Measurements from ENCODE around the gene XPA.

The XPA gene

DNA sequence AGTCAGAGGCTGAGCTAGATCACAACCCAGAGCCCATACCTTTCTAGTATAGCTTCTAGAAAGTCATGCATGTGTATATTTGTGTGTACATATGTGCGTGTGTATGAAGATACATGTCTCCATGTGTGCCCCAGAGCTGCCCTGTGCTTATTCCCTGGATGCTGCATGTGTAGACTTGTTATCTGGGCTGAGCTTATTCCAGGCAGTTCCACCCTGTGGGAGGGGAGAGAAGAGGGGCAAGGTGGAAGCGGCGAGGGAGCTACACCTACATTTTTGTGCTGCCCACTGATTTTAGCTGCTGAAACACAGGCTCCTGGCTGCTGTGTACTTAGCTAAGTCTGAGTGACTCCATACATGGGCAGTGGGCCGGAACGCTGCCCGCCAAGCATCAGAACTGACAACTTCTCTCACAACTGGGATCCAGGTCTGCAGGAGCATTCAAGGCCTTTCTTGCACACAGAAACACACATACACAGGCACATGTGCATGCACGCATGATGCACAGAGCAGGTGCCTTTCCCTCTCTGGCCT, 38.0 kb upstream of the XPA start:
- Histone ChIP-seq H3F3A (ENCODE audit: low read depth) (no peaks in the 10 kb centered on the region), H3K9me2 (replicated peaks; ENCODE audit: low read depth, low read length) (no peaks in the 10 kb centered on the region), H3K4me1 (ENCODE audit: insufficient read depth, low read length, poor library complexity, severe bottlenecking) (no peaks in the 10 kb centered on the region), H2AFZ (ENCODE audit: low read length) (no peak overlapping the region), H3K4me2 (ENCODE audit: low read depth, low read length, poor library complexity, severe bottlenecking) (no peak overlapping the region), H3K79me2 (ENCODE audit: insufficient read depth, low read length) (no peaks in the 10 kb centered on the region), H4K20me1 (ENCODE audit: insufficient read depth, low read length, poor library complexity, severe bottlenecking) (no peaks in the 10 kb centered on the region), H3K9me3 (ENCODE audit: insufficient read depth, low read depth, low read length) (no peaks in the 10 kb centered on the region), H3K27me3 (ENCODE audit: insufficient read depth, low read length, poor library complexity, severe bottlenecking) (no peaks in the 10 kb centered on the region), H3K36me3 (ENCODE audit: insufficient read depth, low read length) (no peaks in the 10 kb centered on the region), H3K4me3 (ENCODE audit: low read length, poor library complexity, severe bottlenecking) (no peak overlapping the region), H3K9ac (ENCODE audit: low read depth, low read length, poor library complexity, severe bottlenecking) (no peak overlapping the region)
- TF ChIP-seq EZH2phosphoT487 (IDR thresholded peaks at IDR 0.05; ENCODE audit: borderline replicate concordance), result no peak
- TF ChIP-seq, protein P1, sequence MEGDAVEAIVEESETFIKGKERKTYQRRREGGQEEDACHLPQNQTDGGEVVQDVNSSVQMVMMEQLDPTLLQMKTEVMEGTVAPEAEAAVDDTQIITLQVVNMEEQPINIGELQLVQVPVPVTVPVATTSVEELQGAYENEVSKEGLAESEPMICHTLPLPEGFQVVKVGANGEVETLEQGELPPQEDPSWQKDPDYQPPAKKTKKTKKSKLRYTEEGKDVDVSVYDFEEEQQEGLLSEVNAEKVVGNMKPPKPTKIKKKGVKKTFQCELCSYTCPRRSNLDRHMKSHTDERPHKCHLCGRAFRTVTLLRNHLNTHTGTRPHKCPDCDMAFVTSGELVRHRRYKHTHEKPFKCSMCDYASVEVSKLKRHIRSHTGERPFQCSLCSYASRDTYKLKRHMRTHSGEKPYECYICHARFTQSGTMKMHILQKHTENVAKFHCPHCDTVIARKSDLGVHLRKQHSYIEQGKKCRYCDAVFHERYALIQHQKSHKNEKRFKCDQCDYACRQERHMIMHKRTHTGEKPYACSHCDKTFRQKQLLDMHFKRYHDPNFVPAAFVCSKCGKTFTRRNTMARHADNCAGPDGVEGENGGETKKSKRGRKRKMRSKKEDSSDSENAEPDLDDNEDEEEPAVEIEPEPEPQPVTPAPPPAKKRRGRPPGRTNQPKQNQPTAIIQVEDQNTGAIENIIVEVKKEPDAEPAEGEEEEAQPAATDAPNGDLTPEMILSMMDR (conservative IDR thresholded peaks at IDR 0.05; ENCODE audit: low read length), result no peak

DNA sequence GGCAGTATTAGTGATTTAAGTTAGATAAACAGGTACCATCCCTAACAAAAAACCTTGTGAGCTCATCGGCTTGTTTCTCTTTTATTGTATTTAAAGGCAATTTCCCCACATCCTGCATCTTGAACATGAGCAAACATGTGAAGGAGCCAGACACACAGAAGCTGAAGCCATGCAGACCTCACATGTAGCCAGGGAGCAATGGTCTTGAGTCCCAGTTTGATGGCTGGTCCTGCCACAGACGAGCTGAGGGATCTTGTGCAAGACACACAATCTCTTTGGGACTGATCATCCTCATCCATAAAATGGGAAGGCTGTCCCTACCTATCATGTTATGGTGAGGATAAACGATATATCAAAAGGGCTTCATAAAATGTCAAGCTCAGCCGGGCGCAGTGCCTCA, 29.6 kb upstream of the XPA start:
- Histone ChIP-seq H3K27me3 (ENCODE audit: insufficient read depth, low read length, poor library complexity, severe bottlenecking) (peaks cover 4% of the 10 kb centered on the region), H2AFZ (ENCODE audit: low read length) (no peak overlapping the region), H3K9me2 (replicated peaks; ENCODE audit: low read depth, low read length) (no peaks in the 10 kb centered on the region), H3F3A (ENCODE audit: low read depth) (no peaks in the 10 kb centered on the region), H3K36me3 (ENCODE audit: insufficient read depth, low read length) (no peaks in the 10 kb centered on the region), H3K4me3 (ENCODE audit: low read length, poor library complexity, severe bottlenecking) (no peak overlapping the region), H3K9ac (ENCODE audit: low read depth, low read length, poor library complexity, severe bottlenecking) (no peak overlapping the region), H3K4me2 (ENCODE audit: low read depth, low read length, poor library complexity, severe bottlenecking) (no peak overlapping the region), H3K9me3 (ENCODE audit: insufficient read depth, low read depth, low read length) (no peaks in the 10 kb centered on the region), H3K4me1 (ENCODE audit: insufficient read depth, low read length, poor library complexity, severe bottlenecking) (no peaks in the 10 kb centered on the region), H3K79me2 (ENCODE audit: insufficient read depth, low read length) (no peaks in the 10 kb centered on the region), H4K20me1 (ENCODE audit: insufficient read depth, low read length, poor library complexity, severe bottlenecking) (no peaks in the 10 kb centered on the region)
- TF ChIP-seq, protein P1 (conservative IDR thresholded peaks at IDR 0.05; ENCODE audit: low read length), result no peak
- TF ChIP-seq EZH2phosphoT487 (IDR thresholded peaks at IDR 0.05; ENCODE audit: borderline replicate concordance), result no peak

DNA sequence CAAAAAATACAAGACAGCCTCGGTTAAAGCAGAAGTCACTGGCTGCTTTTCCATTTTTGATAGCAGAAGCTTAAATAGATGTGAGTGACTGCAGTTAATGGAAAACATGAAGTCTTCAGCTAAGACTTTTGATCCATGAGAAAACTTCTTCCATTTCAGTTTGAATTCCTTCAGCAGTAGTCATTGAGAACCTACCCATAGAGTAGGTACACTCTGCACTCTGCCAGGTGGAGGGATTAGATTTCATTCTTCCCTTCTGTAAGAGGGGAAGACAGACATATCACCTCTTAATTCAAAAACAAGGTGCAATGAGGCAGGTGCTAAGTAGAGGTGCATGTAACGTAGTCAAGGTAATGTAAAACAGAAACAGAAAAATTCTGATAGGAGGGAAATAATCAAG, 26.7 kb upstream of the XPA start:
- H3K4me3 ChIP-seq (ENCODE audit: low read length, poor library complexity, severe bottlenecking), result no peak overlapping the region
- TF ChIP-seq, protein P1 (conservative IDR thresholded peaks at IDR 0.05; ENCODE audit: low read length), result no peak
- no peak for TF ChIP-seq EZH2phosphoT487 (IDR thresholded peaks at IDR 0.05; ENCODE audit: borderline replicate concordance)
- no peak overlapping the region for H3K9ac ChIP-seq (ENCODE audit: low read depth, low read length, poor library complexity, severe bottlenecking)
- H3K27me3 ChIP-seq (ENCODE audit: insufficient read depth, low read length, poor library complexity, severe bottlenecking), result peaks cover 13% of the 10 kb centered on the region
- no peaks in the 10 kb centered on the region for H3K4me1 ChIP-seq (ENCODE audit: insufficient read depth, low read length, poor library complexity, severe bottlenecking)
- no peak overlapping the region for H2AFZ ChIP-seq (ENCODE audit: low read length)
- H3K79me2 ChIP-seq (ENCODE audit: insufficient read depth, low read length), result no peaks in the 10 kb centered on the region
- no peaks in the 10 kb centered on the region for H3K36me3 ChIP-seq (ENCODE audit: insufficient read depth, low read length)
- no peaks in the 10 kb centered on the region for H3K9me2 ChIP-seq (replicated peaks; ENCODE audit: low read depth, low read length)
- no peaks in the 10 kb centered on the region for H3F3A ChIP-seq (ENCODE audit: low read depth)
- H4K20me1 ChIP-seq (ENCODE audit: insufficient read depth, low read length, poor library complexity, severe bottlenecking), result no peaks in the 10 kb centered on the region
- H3K4me2 ChIP-seq (ENCODE audit: low read depth, low read length, poor library complexity, severe bottlenecking), result no peak overlapping the region
- H3K9me3 ChIP-seq (ENCODE audit: insufficient read depth, low read depth, low read length), result no peaks in the 10 kb centered on the region

All from Loucy (cell line).